HepG2 (cell line): Measurements from ENCODE around the gene RCOR1. TPM values are rescaled to one million over a fixed set of nuclear protein-coding genes. Genes with fewer than 3 reads are reported as not detected.
A peak's percentile ranks its signal among the peaks of the same experiment; 100 is the strongest.

ENCODE experiments used
- DMTF1 ChIP-seq: sonication (generic); formaldehyde crosslinking; IDR thresholded peaks from 2 replicates; pipeline ENCODE4 v1.4.0; 2020; ENCODE audit warnings: mild to moderate bottlenecking, missing genetic modification reagents
- FOSL2 ChIP-seq: sonication (generic); formaldehyde crosslinking; IDR thresholded peaks from 2 replicates; pipeline ENCODE4 v1.4.0; 2020; ENCODE audit warnings: missing genetic modification reagents
- GABPB1 ChIP-seq: IDR thresholded peaks from 2 replicates; pipeline ENCODE4 v1.6.1; 2016; ENCODE audit warnings: mild to moderate bottlenecking, missing genetic modification reagents, moderate library complexity, missing compliant biosample characterization
- GZF1 ChIP-seq: sonication (generic); formaldehyde crosslinking; IDR thresholded peaks from 2 replicates; pipeline ENCODE4 v1.5.1; 2020; ENCODE audit warnings: mild to moderate bottlenecking, missing genetic modification reagents
- HBP1 ChIP-seq: IDR thresholded peaks from 2 replicates; pipeline ENCODE4 v1.6.1; 2016; ENCODE audit warnings: low read depth, control low read depth
- IRF9 ChIP-seq: sonication (generic); formaldehyde crosslinking; IDR thresholded peaks from 2 replicates; pipeline ENCODE4 v1.8.0; 2022; ENCODE audit warnings: missing genetic modification reagents, mild to moderate bottlenecking, borderline replicate concordance
- NFYC ChIP-seq: IDR thresholded peaks from 2 replicates; pipeline ENCODE4 v1.6.1; 2016; ENCODE audit warnings: missing genetic modification reagents, missing compliant biosample characterization
- RORA ChIP-seq: sonication (generic); formaldehyde crosslinking; IDR thresholded peaks from 2 replicates; pipeline ENCODE4 v1.5.0; 2020; ENCODE audit warnings: mild to moderate bottlenecking, missing genetic modification reagents, moderate library complexity
- TBX2 ChIP-seq: sonication (generic); formaldehyde crosslinking; IDR thresholded peaks from 2 replicates; pipeline ENCODE4 v1.5.0; 2020; ENCODE audit warnings: missing genetic modification reagents, mild to moderate bottlenecking, borderline replicate concordance
- U2AF1 ChIP-seq: fragments of 200-400 bp; formaldehyde crosslinking; optimal IDR thresholded peaks from 2 replicates; pipeline ENCODE3; 2017; ENCODE audit warnings: mild to moderate bottlenecking, low read depth, low read length
- ZNF121 ChIP-seq: sonication (generic); formaldehyde crosslinking; IDR thresholded peaks from 2 replicates; pipeline ENCODE4 v1.5.0; 2020; ENCODE audit warnings: mild to moderate bottlenecking, missing genetic modification reagents
- ZNF644 ChIP-seq: IDR thresholded peaks from 2 replicates; pipeline ENCODE4 v1.6.1; 2016; ENCODE audit warnings: low read depth
- ZNF670 ChIP-seq: sonication (generic); formaldehyde crosslinking; IDR thresholded peaks from 2 replicates; pipeline ENCODE4 v1.8.0; 2022; ENCODE audit warnings: mild to moderate bottlenecking, missing genetic modification reagents, borderline replicate concordance
- ZNF772 ChIP-seq: sonication (generic); formaldehyde crosslinking; IDR thresholded peaks from 2 replicates; pipeline ENCODE4 v1.5.0; 2020; ENCODE audit warnings: mild to moderate bottlenecking, missing genetic modification reagents
- polyA plus RNA-seq, 8 experiments: library from polyadenylated mRNA; depleted of rRNA in 3 of 8; stranded (reverse) in 7 of 8; unstranded in 1 of 8; fragments of >200 nt; fragmentation: Illumina TruSeq in 4 of 8; extraction: Trizol in 4 of 8; gene quantifications; 2 replicates each; pipeline versions ENCODE4 v1.2.1 to v1.2.3, GENCODE V29; 2011 to 2016; ENCODE audit warnings: low read depth in 4 of 8, missing spikeins in 1 of 8, mixed read lengths in 1 of 8; ENCODE audit not compliant: insufficient read depth in 1 of 8
- total RNA-seq, 5 experiments: library from RNA; depleted of rRNA; stranded (reverse); fragments of >200 nt; fragmentation: Illumina TruSeq; extraction: Trizol; gene quantifications; 2 replicates each; pipeline ENCODE4 v1.2.3, GENCODE V29; 2016; ENCODE audit warnings: low read depth in 1 of 5

Gene RCOR1
- total and polyA plus RNA-seq, 2 of the 13 experiments (the other 11 are each of a cell fraction or from before 2014, with no cell fraction given) = 10.2 to 11.1 TPM

- TF ChIP-seq HBP1 (CRISPR knock-in tag) (no peak), IRF9 (CRISPR knock-in tag) (no peak), RORA (CRISPR knock-in tag) (no peak), DMTF1 (CRISPR knock-in tag) (no peak), U2AF1 (no peak), TBX2 (CRISPR knock-in tag) (no peak), ZNF121 (no peak), GABPB1 (CRISPR knock-in tag) (0 out of 2 replicates have a peak, but pooled peaks have one; percentile 0), GZF1 (no peak), NFYC (CRISPR knock-in tag) (no peak), ZNF772 (CRISPR knock-in tag) (no peak), ZNF670 (CRISPR knock-in tag) (no peak), FOSL2 (CRISPR knock-in tag) (peak; percentile 47; the same call in 1 of the 2 replicates), ZNF644 (CRISPR knock-in tag) (no peak)
Measured at GRCh38 chr14:102580550-102581110, 11.8 kb upstream of the RCOR1 start (continued).
